GM21619 (cell line): ENCODE results near the gene DEFB112.
A peak's percentile ranks its signal among the peaks of the same experiment; 100 is the strongest.

Experiments used
- ATAC-seq: cut with Tn5 transposase; IDR thresholded peaks from one replicate; pipeline ENCODE4 v1.9.1; 2021; ENCODE audit not compliant: unreplicated experiment

DEFB112 gene

GRCh38 chr6:50049829-50050228, at the start of gene DEFB112:
Gene DEFB112 (minus strand): TSS chr6:50049929. CDS start chr6:50049869, 60 bp downstream.
- ATAC-seq: no peak

GRCh38 chr6:50098641-50098993, 48.9 kb upstream of the DEFB112 start:
- no peak for ATAC-seq

- no peak for ATAC-seq
Observed at GRCh38 chr6:50097966-50098640, 48.4 kb upstream of the DEFB112 start.

GRCh38 chr6:50096296-50096695, 46.6 kb upstream of the DEFB112 start:
- ATAC-seq: no peak

GRCh38 chr6:50093938-50094272, 44.2 kb upstream of the DEFB112 start:
- no peak for ATAC-seq

GRCh38 chr6:50093116-50093937, 43.6 kb upstream of the DEFB112 start:
- no peak for ATAC-seq

- no peak for ATAC-seq
Observed at GRCh38 chr6:50091641-50092040, 41.9 kb upstream of the DEFB112 start.

- no peak for ATAC-seq
Observed at GRCh38 chr6:50089911-50090310, 40.2 kb upstream of the DEFB112 start.

- no peak for ATAC-seq
Observed at GRCh38 chr6:50087231-50087954, 37.7 kb upstream of the DEFB112 start.

- ATAC-seq: no peak
Observed at GRCh38 chr6:50077385-50077784, 27.7 kb upstream of the DEFB112 start.

GRCh38 chr6:50076431-50076830, 26.7 kb upstream of the DEFB112 start:
- ATAC-seq: no peak

GRCh38 chr6:50071921-50072320, 22.2 kb upstream of the DEFB112 start:
- ATAC-seq: no peak

GRCh38 chr6:50070101-50070500, 20.4 kb upstream of the DEFB112 start:
- ATAC-seq: no peak

- peak; percentile 50 for ATAC-seq
Observed at GRCh38 chr6:50062051-50062450, 12.3 kb upstream of the DEFB112 start.

- ATAC-seq: no peak
Observed at GRCh38 chr6:50056242-50056641, 6.5 kb upstream of the DEFB112 start.

GRCh38 chr6:50047026-50047425, 2.7 kb downstream of the DEFB112 start:
- ATAC-seq: no peak

GRCh38 chr6:50030777-50031562, 18.8 kb downstream of the DEFB112 start:
- ATAC-seq: no peak

GRCh38 chr6:50030350-50030749, 19.4 kb downstream of the DEFB112 start:
- no peak for ATAC-seq

- ATAC-seq: no peak
Observed at GRCh38 chr6:50025258-50025657, 24.5 kb downstream of the DEFB112 start.

- no peak for ATAC-seq
Observed at GRCh38 chr6:50021894-50022293, 27.8 kb downstream of the DEFB112 start, which contains the start of gene DEFB110. Gene DEFB110 (minus strand): TSS chr6:50021994. CDS start chr6:50021935, 59 bp downstream.

- ATAC-seq: no peak
Observed at GRCh38 chr6:50007819-50008218, 41.9 kb downstream of the DEFB112 start.
